DND-41 (cell line): ENCODE measurements around the gene BRAT1.

Experiments
- ATAC-seq: fragments of 200-7000 bp; cut with Tn5 transposase; 3 replicates; pipeline ENCODE4 v1.9.1; 2021; ENCODE audit warnings: low read depth; ENCODE audit not compliant: insufficient read depth
- DNase-seq: peaks from one replicate; pipeline ENCODE4 v3.0.0-alpha.2; 2020
- H2AFZ ChIP-seq: 2 replicates; pipeline ENCODE4 v1.6.0; 2012; ENCODE audit warnings: low read depth, low read length
- H3K27ac ChIP-seq: 2 replicates; pipeline ENCODE4 v1.5.1; 2012; ENCODE audit warnings: low read length, inconsistent platforms
- H3K27me3 ChIP-seq: fragments of 200-600 bp; sonication (generic); 2 replicates; pipeline ENCODE4 v1.6.0; 2012; ENCODE audit warnings: low read length, mild to moderate bottlenecking, inconsistent platforms; ENCODE audit not compliant: insufficient read depth, poor library complexity
- H3K36me3 ChIP-seq: 2 replicates; pipeline ENCODE4 v1.5.1; 2012; ENCODE audit warnings: low read length, inconsistent platforms; ENCODE audit not compliant: insufficient read depth
- H3K4me1 ChIP-seq: 2 replicates; pipeline ENCODE4 v1.5.1; 2012; ENCODE audit warnings: mild to moderate bottlenecking, low read length; ENCODE audit not compliant: insufficient read depth
- H3K4me2 ChIP-seq: 2 replicates; pipeline ENCODE4 v1.6.0; 2012; ENCODE audit warnings: mild to moderate bottlenecking, moderate library complexity, low read length, inconsistent platforms; ENCODE audit not compliant: insufficient read depth
- H3K4me3 ChIP-seq, 2 experiments: fragments of 200-600 bp in 1 of 2; shearing (Covaris generic) in 1 of 2; 2 replicates each; pipeline ENCODE4 v1.5.1; 2012 to 2016; ENCODE audit warnings: inconsistent platforms in 2 of 2, low read length in 2 of 2, mild to moderate bottlenecking in 2 of 2, low read depth in 1 of 2, moderate library complexity in 1 of 2
- H3K79me2 ChIP-seq: 2 replicates; pipeline ENCODE4 v1.6.0; 2012; ENCODE audit warnings: low read length, inconsistent platforms; ENCODE audit not compliant: insufficient read depth
- H3K9ac ChIP-seq: 2 replicates; pipeline ENCODE4 v1.6.0; 2012; ENCODE audit warnings: low read depth, mild to moderate bottlenecking, inconsistent platforms, low read length, moderate library complexity
- H3K9me3 ChIP-seq: 2 replicates; pipeline ENCODE4 v1.5.1; 2012; ENCODE audit warnings: low read length, moderate library complexity, mild to moderate bottlenecking, inconsistent platforms; ENCODE audit not compliant: insufficient read depth, severe bottlenecking
- H4K20me1 ChIP-seq: 2 replicates; pipeline ENCODE4 v1.6.0; 2012; ENCODE audit warnings: low read length; ENCODE audit not compliant: insufficient read depth
- CTCF ChIP-seq: IDR thresholded peaks from 2 replicates; pipeline ENCODE4 v1.5.1; 2012; ENCODE audit warnings: borderline replicate concordance, low read length, moderate library complexity, mild to moderate bottlenecking; ENCODE audit not compliant: poor library complexity, severe bottlenecking; ENCODE audit errors: extremely low read depth
- EZH2 ChIP-seq: IDR thresholded peaks from 3 replicates; pipeline ENCODE4 v1.6.1; 2012; ENCODE audit warnings: borderline replicate concordance, low read depth, mild to moderate bottlenecking, moderate library complexity, low read length, inconsistent platforms; ENCODE audit not compliant: severe bottlenecking

Gene BRAT1

GRCh38 chr7:2508327-2509215 lies 46.8 kb downstream of the BRAT1 start:
- Histone ChIP-seq H2AFZ (peak overlapping the region; percentile 56; the same call in 1 of the 2 replicates), H3K27ac (peak overlapping the region; percentile 71), H3K9me3 (no peaks in the 10 kb centered on the region), H3K27me3 (no peaks in the 10 kb centered on the region), H3K36me3 (no peaks in the 10 kb centered on the region), H3K4me2 (peak overlapping the region; percentile 73), H4K20me1 (peaks cover 12% of the 10 kb centered on the region; the same call in 1 of the 2 replicates), H3K4me3 (peak overlapping the region in 1 of 2 experiments; percentile 52; a peak in 2 of 4 replicates), H3K79me2 (no peaks in the 10 kb centered on the region), H3K4me1 (peaks cover 33% of the 10 kb centered on the region), H3K9ac (peak overlapping the region; percentile 37)
- DNase-seq (peak; percentile 93), ATAC-seq (peak; percentile 89)
- TF ChIP-seq CTCF (no peak), EZH2 (no peak)

GRCh38 chr7:2507917-2508306 lies 47.4 kb downstream of the BRAT1 start:
- Histone ChIP-seq H3K4me2 (peak overlapping the region; percentile 73), H3K27ac (peak overlapping the region; percentile 71), H3K4me3 (peak overlapping the region in 1 of 2 experiments; percentile 52; a peak in 2 of 4 replicates), H3K9me3 (no peaks in the 10 kb centered on the region), H3K27me3 (no peaks in the 10 kb centered on the region), H2AFZ (peak overlapping the region; percentile 56; the same call in 1 of the 2 replicates), H3K79me2 (no peaks in the 10 kb centered on the region), H4K20me1 (peaks cover 17% of the 10 kb centered on the region), H3K4me1 (peaks cover 33% of the 10 kb centered on the region), H3K36me3 (no peaks in the 10 kb centered on the region), H3K9ac (peak overlapping the region; percentile 37)
- no peak for TF ChIP-seq CTCF
- TF ChIP-seq EZH2 = no peak
- DNase-seq (no peak), ATAC-seq (no peak)

- Histone ChIP-seq H3K4me3 (peak overlapping the region in 1 of 2 experiments; percentile 52; a peak in 2 of 4 replicates), H3K27me3 (no peaks in the 10 kb centered on the region), H3K4me2 (peak overlapping the region; percentile 73), H4K20me1 (peaks cover 19% of the 10 kb centered on the region), H3K9ac (peak overlapping the region; percentile 37; the same call in 1 of the 2 replicates), H3K79me2 (no peaks in the 10 kb centered on the region), H2AFZ (no peak overlapping the region), H3K4me1 (peaks cover 33% of the 10 kb centered on the region), H3K27ac (no peak overlapping the region), H3K36me3 (no peaks in the 10 kb centered on the region), H3K9me3 (no peaks in the 10 kb centered on the region)
- no peak for DNase-seq
- no peak for ATAC-seq
- TF ChIP-seq CTCF (no peak), EZH2 (no peak)
Observed at GRCh38 chr7:2507208-2507916, 48.0 kb downstream of the BRAT1 start.
